Measurements from ENCODE around the gene NUP98.

NUP98 gene

GRCh38 chr11:3737386-3737933 lies 59.9 kb downstream of the NUP98 start:
- TF ChIP-seq EP300 (IDR thresholded peaks at IDR 0.05; ENCODE audit: borderline replicate concordance) (no peak), NFIC (IDR thresholded peaks at IDR 0.05) (0 out of 2 replicates have a peak, but pooled peaks have one; percentile 36)

- TF ChIP-seq REST (IDR thresholded peaks at IDR 0.05; ENCODE audit: low read depth) (no peak), EP300 (IDR thresholded peaks at IDR 0.05; ENCODE audit: borderline replicate concordance) (no peak), CEBPB (IDR thresholded peaks at IDR 0.05) (no peak), NFIC (IDR thresholded peaks at IDR 0.05) (no peak), RAD21 (IDR thresholded peaks at IDR 0.05; ENCODE audit: low read depth) (no peak), MAX (IDR thresholded peaks at IDR 0.05) (no peak), TAF1 (IDR thresholded peaks at IDR 0.05; ENCODE audit: low read depth) (no peak), TCF12 (IDR thresholded peaks at IDR 0.05; ENCODE audit: low read depth) (no peak), YY1 (IDR thresholded peaks at IDR 0.05; ENCODE audit: low read depth) (no peak), ZBTB7A (IDR thresholded peaks at IDR 0.05; ENCODE audit: low read depth) (no peak), FOXM1 (IDR thresholded peaks at IDR 0.05; ENCODE audit: borderline replicate concordance, low read depth) (no peak), USF1 (IDR thresholded peaks at IDR 0.05) (no peak), EGR1 (IDR thresholded peaks at IDR 0.05) (no peak), TEAD4 (IDR thresholded peaks at IDR 0.05) (no peak), CREB1 (IDR thresholded peaks at IDR 0.05; ENCODE audit: low read depth) (no peak)
Observed at GRCh38 chr11:3736816-3737215, 60.5 kb downstream of the NUP98 start.

- TF ChIP-seq REST (IDR thresholded peaks at IDR 0.05; ENCODE audit: low read depth) (no peak), RAD21 (IDR thresholded peaks at IDR 0.05; ENCODE audit: low read depth) (no peak), EGR1 (IDR thresholded peaks at IDR 0.05) (no peak), TAF1 (IDR thresholded peaks at IDR 0.05; ENCODE audit: low read depth) (no peak), CEBPB (IDR thresholded peaks at IDR 0.05) (no peak), CREB1 (IDR thresholded peaks at IDR 0.05; ENCODE audit: low read depth) (no peak), TEAD4 (IDR thresholded peaks at IDR 0.05) (no peak), TCF12 (IDR thresholded peaks at IDR 0.05; ENCODE audit: low read depth) (no peak)
Observed at GRCh38 chr11:3735827-3736226, 61.5 kb downstream of the NUP98 start.

GRCh38 chr11:3732671-3733436 lies 64.5 kb downstream of the NUP98 start:
- TF ChIP-seq ZBTB7A (IDR thresholded peaks at IDR 0.05; ENCODE audit: low read depth), result no peak

GRCh38 chr11:3723014-3723708 lies 74.2 kb downstream of the NUP98 start:
- TF ChIP-seq TEAD4 (IDR thresholded peaks at IDR 0.05) (no peak), ZBTB7A (IDR thresholded peaks at IDR 0.05; ENCODE audit: low read depth) (no peak), RAD21 (IDR thresholded peaks at IDR 0.05; ENCODE audit: low read depth) (no peak), MAX (IDR thresholded peaks at IDR 0.05) (no peak), CREB1 (IDR thresholded peaks at IDR 0.05; ENCODE audit: low read depth) (no peak), YY1 (IDR thresholded peaks at IDR 0.05; ENCODE audit: low read depth) (no peak), TCF12 (IDR thresholded peaks at IDR 0.05; ENCODE audit: low read depth) (no peak), USF1 (IDR thresholded peaks at IDR 0.05) (no peak), FOXM1 (IDR thresholded peaks at IDR 0.05; ENCODE audit: borderline replicate concordance, low read depth) (no peak), TAF1 (IDR thresholded peaks at IDR 0.05; ENCODE audit: low read depth) (no peak), EGR1 (IDR thresholded peaks at IDR 0.05) (no peak), CEBPB (IDR thresholded peaks at IDR 0.05) (no peak), REST (IDR thresholded peaks at IDR 0.05; ENCODE audit: low read depth) (no peak), EP300 (IDR thresholded peaks at IDR 0.05; ENCODE audit: borderline replicate concordance) (no peak), NFIC (IDR thresholded peaks at IDR 0.05) (no peak)

Data from Ishikawa (cell line).